Measurements from ENCODE around the gene PRKACB.
A peak's percentile ranks its signal among the peaks of the same experiment; 100 is the strongest.
"Not testable (repeated sequence)": the region's sequence is repeated elsewhere in the genome, so short reads cannot be mapped to it uniquely, and the experiment has no call there.

PRKACB gene

DNA sequence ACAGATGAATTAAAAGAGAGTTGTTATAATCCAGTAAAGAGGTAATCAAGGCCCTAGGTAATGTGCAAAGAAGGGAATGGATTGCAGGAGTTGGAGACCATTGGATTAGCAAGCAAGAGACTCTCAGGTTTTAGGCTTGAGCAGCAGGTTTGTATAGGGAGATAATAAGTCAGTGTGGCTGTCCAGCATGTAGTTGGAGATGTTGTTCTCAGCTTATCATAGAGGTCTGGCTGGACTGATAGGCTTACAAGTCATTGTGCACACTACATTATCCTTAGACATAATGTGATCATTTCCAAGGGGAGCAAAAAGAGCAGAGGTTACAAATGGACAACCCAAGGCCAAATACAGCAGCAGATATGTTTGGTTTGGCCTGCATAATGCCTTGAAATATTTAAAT lies 111.5 kb downstream of the PRKACB start:
- intact Hi-C loops (cut with DNase I), result loop anchor here (5.0 to 10.0 kb wide), 2 partner anchors 42 to 91 kb away; no protein-coding TSS in a partner anchor
- DNase-seq, result no peak

- intact Hi-C loops (cut with DNase I), result loop anchor here (5.0 to 10.0 kb wide), 2 partner anchors 40 to 93 kb away; no protein-coding TSS in a partner anchor
- no peak for DNase-seq
Measured at GRCh38 chr1:84257617-84258016, 113.5 kb downstream of the PRKACB start.

GRCh38 chr1:84259376-84259775 lies 115.3 kb downstream of the PRKACB start:
- DNase-seq, result no peak
- intact Hi-C loops (cut with DNase I), result loop anchor here (5.0 to 10.0 kb wide), 2 partner anchors 38 to 95 kb away; no protein-coding TSS in a partner anchor

DNA sequence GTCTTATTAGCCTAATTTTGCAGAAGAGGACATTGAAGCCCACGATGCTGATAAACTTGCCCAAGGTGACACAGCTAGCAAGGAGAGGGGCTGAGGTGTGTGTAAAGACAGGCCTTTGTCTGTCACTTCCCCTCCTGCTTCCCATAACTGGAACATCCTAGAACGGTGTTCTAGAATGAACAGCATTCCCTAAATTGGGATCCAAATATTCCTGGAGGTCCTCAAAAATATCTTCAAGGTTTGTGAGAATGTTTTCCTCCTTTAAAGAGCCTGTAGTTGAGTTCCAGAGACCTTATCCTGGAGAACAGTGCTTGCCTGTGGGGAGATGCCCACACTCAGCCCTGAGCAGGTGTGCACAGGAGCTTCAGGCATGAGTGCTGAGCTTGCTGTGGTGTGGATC lies 115.9 kb downstream of the PRKACB start:
- intact Hi-C loops (cut with DNase I), result loop anchor here (5.0 to 10.0 kb wide), 2 partner anchors 37 to 95 kb away; no protein-coding TSS in a partner anchor
- no peak for DNase-seq

GRCh38 chr1:84260852-84261518 lies 116.9 kb downstream of the PRKACB start:
- DNase-seq, result no peak
- intact Hi-C loops (cut with DNase I), result no loop called here

GRCh38 chr1:84264961-84265360 lies 120.9 kb downstream of the PRKACB start:
- intact Hi-C loops (cut with DNase I), result no loop called here
- DNase-seq, result peak in 14 of 42 donors; percentile 6 to 68 (median 28)

DNA sequence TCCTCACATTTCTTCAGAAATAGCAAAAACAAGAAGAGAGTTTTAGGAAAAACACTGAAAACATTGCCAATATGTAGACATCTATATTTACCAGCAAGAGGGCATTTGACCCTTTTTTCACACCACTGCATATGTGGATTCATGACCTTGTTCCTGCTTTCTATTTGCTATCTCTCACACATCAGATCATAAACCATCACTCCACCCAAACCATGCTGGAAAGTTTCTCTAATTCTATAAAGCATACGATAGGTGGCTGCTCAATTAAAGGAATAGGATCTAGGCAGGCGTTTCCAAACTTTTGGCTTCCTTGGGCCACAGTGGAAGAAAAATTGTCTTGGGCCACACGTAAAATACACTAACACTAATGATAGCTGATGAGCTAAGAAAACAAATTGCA lies 121.8 kb downstream of the PRKACB start:
- no peak for DNase-seq
- intact Hi-C loops (cut with DNase I), result no loop called here

DNA sequence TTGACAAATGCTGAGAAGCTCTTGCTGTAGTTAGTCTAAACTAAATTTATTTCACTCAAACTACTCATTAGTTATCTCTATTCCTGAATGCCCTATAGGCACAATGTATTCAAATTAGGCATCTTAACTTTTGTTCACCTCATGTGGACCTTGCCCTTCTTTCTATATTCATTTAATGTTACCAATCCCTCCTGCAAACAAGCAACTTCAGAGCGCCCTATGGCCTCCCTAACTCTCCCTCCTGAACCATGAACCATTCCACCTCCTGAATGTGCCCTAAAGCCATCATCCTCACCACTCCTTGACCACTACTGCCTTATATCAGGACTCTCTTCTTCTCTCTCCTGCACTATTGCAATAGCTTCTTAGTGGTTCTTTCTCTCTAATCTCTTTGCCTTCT lies 122.7 kb downstream of the PRKACB start:
- no peak for DNase-seq
- intact Hi-C loops (cut with DNase I), result no loop called here

DNA sequence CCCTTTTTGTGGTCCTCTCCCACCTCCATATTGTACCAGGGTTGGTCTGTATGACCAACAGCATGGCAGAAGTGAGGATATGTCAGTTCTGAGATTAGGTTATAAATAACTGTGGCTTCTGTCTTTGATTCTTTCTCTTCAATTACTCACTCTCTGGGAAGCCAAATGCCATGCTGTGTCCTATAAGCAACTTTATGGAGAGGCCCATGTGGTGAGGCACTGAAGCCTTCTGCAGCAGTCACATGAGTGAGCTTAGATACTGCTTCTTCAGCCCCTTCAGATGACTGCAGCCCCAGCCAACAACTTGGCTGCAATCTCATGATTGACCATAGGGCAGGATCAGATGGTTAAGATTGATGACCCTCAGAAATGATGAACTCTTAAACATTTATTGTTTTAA lies 123.4 kb downstream of the PRKACB start:
- no peak for DNase-seq
- intact Hi-C loops (cut with DNase I), result no loop called here

DNA sequence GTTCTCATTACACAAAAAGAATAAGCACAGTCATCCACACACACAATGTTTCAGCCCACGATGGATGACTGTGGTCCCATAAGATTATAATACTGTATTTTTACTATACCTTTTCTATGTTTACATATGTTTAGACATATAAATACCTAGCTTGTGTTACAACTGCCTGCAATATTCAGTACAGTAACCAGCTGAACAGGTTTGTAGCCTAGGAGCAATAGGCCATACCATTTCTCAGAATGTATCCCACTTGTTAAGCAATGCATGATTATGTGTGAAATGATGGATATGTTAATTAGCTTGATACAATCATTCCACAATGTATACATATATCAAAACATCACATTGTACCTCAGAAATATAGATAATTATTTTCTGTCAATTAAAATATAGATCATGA lies 124.3 kb downstream of the PRKACB start:
- intact Hi-C loops (cut with DNase I), result no loop called here
- no peak for DNase-seq

- intact Hi-C loops (cut with DNase I), result no loop called here
- DNase-seq, result no peak
Measured at GRCh38 chr1:84269306-84269705, 125.2 kb downstream of the PRKACB start.

DNA sequence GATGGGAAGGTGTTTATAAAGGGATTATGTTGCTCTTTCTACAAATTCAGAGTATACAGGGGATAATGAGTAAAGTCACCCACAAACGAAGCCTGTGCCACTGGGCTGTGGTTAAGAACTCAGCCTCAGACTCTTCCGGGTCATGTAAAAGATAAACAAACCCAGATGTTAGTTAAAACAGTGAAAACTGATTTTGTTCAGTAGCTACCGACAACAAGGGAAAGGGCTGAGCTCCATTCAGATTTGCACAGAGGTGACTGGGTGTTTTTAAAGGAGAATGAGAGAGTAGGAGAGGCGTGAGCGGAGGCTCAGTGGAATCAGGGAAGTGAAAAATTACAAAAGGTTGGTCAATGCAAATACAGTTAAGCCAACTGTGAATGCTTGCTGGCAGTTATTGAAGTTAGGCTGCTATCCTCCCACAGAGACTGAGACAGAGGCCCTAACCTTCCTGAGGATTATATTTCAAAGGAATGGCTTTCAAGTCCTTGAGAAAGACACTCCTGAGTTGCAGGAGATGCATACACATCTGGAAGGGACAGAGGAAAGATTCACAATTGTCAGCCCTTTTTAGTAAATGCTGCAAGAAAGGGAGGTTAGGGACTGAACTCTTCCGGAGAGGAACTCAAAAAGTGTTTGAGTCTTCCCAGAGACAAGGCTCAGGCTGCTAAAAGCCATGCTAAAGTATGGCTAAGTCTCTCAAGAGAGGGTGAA lies 127.5 kb downstream of the PRKACB start:
- intact Hi-C loops (cut with DNase I), result no loop called here
- DNase-seq, result no peak

DNA sequence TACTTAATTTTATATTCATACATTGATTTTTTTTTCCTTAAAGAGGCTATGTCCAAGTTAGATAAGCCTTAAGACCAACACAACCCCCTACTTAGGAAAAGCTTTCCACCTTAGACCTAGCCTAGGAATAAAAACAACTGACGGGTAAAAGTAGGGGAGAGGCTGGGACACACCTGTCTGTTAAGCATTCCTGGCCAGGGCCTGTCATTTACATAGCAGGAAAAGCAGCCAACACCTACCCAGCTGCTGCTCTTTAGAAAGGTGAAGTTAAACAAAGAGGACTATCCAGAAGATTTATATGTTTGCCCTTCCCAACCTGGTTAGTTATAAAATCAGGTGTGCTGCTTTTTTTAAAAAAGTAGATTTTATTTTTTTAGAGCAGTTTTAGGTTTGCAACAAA lies 128.3 kb downstream of the PRKACB start:
- no peak for DNase-seq
- intact Hi-C loops (cut with DNase I), result no loop called here

GRCh38 chr1:84277343-84278059 lies 133.4 kb downstream of the PRKACB start:
- intact Hi-C loops (cut with DNase I), result no loop called here
- peak in 1 of 42 donors; percentile 26 for DNase-seq

- intact Hi-C loops (cut with DNase I), result no loop called here
- no peak for DNase-seq
Measured at GRCh38 chr1:84278905-84279304, 134.8 kb downstream of the PRKACB start.

- no peak for DNase-seq
- intact Hi-C loops (cut with DNase I), result no loop called here
Measured at GRCh38 chr1:84280912-84281311, 136.8 kb downstream of the PRKACB start.

GRCh38 chr1:84282780-84283333 lies 138.8 kb downstream of the PRKACB start:
- intact Hi-C loops (cut with DNase I), result no loop called here
- no peak for DNase-seq

GRCh38 chr1:84283381-84283780 lies 139.3 kb downstream of the PRKACB start:
- DNase-seq, result no peak
- intact Hi-C loops (cut with DNase I), result no loop called here

GRCh38 chr1:84286071-84286470 lies 142.0 kb downstream of the PRKACB start:
- intact Hi-C loops (cut with DNase I), result no loop called here
- no peak for DNase-seq

DNA sequence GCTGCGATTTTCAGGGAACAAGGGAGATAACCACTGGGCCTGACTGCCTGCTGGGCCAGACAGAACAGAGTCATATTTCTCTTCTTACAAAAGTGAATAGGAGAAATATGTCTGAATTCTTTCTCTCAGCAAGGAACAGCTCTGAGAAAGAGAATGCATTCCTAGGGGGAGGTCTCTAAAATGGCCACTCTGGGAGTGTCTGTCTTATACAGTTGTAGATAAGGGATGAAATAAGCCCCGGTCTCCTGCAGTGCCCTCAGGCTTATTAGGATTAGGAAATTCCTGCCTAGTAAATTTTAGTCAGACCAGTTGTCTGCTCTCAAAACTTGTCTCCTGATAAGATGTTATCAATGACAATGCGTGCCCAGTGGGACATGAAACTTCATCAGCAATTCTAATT lies 143.3 kb downstream of the PRKACB start:
- DNase-seq; intact Hi-C loops (cut with DNase I): not testable (repeated sequence)

Data from head of caudate nucleus (tissue), 42 donors.